Colon (tissue), 2 donors: Measurements from ENCODE around the gene CDH10.

Source experiments
- FAIRE-seq: peaks from 2 replicates; lab custom pipeline; 2012; peaks lifted over from hg19 to GRCh38; lab: Jason Lieb, UNC
- donor health status: control.
- donor health status: control.

The CDH10 gene

GRCh38 chr5:24480952-24481351 lies 163.8 kb downstream of the CDH10 start:
- no peak for FAIRE-seq

- FAIRE-seq = no peak
Observed at GRCh38 chr5:24477958-24478357, 166.8 kb downstream of the CDH10 start.

GRCh38 chr5:24475101-24475500 lies 169.7 kb downstream of the CDH10 start:
- no peak for FAIRE-seq

GRCh38 chr5:24474685-24475084 lies 170.1 kb downstream of the CDH10 start:
- no peak for FAIRE-seq

- FAIRE-seq = no peak
Observed at GRCh38 chr5:24472518-24472917, 172.3 kb downstream of the CDH10 start.

- FAIRE-seq = no peak
Observed at GRCh38 chr5:24444414-24444813, 200.4 kb downstream of the CDH10 start.

- no peak for FAIRE-seq
Observed at GRCh38 chr5:24439465-24439864, 205.3 kb downstream of the CDH10 start.
